GM21717 (cell line): ENCODE data around the gene C4orf50.

Experiments
- ATAC-seq: cut with Tn5 transposase; IDR thresholded peaks from one replicate; pipeline ENCODE4 v1.9.1; 2021; ENCODE audit warnings: mild to moderate bottlenecking, moderate library complexity; ENCODE audit not compliant: unreplicated experiment

The C4orf50 gene

GRCh38 chr4:6018331-6018730, at the start of gene C4orf50:
TSS of gene C4orf50 (minus strand) at chr4:6018431.
- ATAC-seq = no peak

GRCh38 chr4:6065934-6066590, 47.8 kb upstream of the C4orf50 start:
- no peak for ATAC-seq

GRCh38 chr4:6065166-6065565, 46.9 kb upstream of the C4orf50 start:
- ATAC-seq = no peak

GRCh38 chr4:6064383-6064782, 46.2 kb upstream of the C4orf50 start:
- ATAC-seq = no peak

- no peak for ATAC-seq
These were observed 45.5 kb upstream of the C4orf50 start for GRCh38 chr4:6063684-6064083.

GRCh38 chr4:6062133-6062532, 43.9 kb upstream of the C4orf50 start:
- no peak for ATAC-seq

- ATAC-seq = no peak
These were observed 41.2 kb upstream of the C4orf50 start for GRCh38 chr4:6059375-6059805.

- ATAC-seq = no peak
These were observed 40.5 kb upstream of the C4orf50 start for GRCh38 chr4:6058531-6059374.

GRCh38 chr4:6056976-6057766, 38.9 kb upstream of the C4orf50 start:
- ATAC-seq = no peak

GRCh38 chr4:6055436-6055835, 37.2 kb upstream of the C4orf50 start:
- no peak for ATAC-seq

- no peak for ATAC-seq
These were observed 36.8 kb upstream of the C4orf50 start for GRCh38 chr4:6055030-6055429.

- no peak for ATAC-seq
These were observed 36.1 kb upstream of the C4orf50 start for GRCh38 chr4:6054162-6054922.

- no peak for ATAC-seq
These were observed 34.4 kb upstream of the C4orf50 start for GRCh38 chr4:6052679-6053078.

- no peak for ATAC-seq
These were observed 32.3 kb upstream of the C4orf50 start for GRCh38 chr4:6050551-6050950.

GRCh38 chr4:6049985-6050384, 31.8 kb upstream of the C4orf50 start:
- ATAC-seq = no peak

GRCh38 chr4:6049278-6049677, 31.0 kb upstream of the C4orf50 start:
- ATAC-seq = no peak

- no peak for ATAC-seq
These were observed 30.3 kb upstream of the C4orf50 start for GRCh38 chr4:6048537-6048936.

- ATAC-seq = no peak
These were observed 29.0 kb upstream of the C4orf50 start for GRCh38 chr4:6047130-6047673.

- no peak for ATAC-seq
These were observed 28.4 kb upstream of the C4orf50 start for GRCh38 chr4:6046526-6047129.

- no peak for ATAC-seq
These were observed 26.6 kb upstream of the C4orf50 start for GRCh38 chr4:6044805-6045204.
